GDM1 (cell line): ENCODE measurements around the gene BSPRY.
"Not testable (repeated sequence)": the region's sequence is repeated elsewhere in the genome, so short reads cannot be mapped to it uniquely, and the experiment has no call there.

Source experiments
- DNase-seq: peaks from one replicate; lab custom pipeline; 2025; lab: John Stamatoyannopoulos, UW

BSPRY gene

DNA sequence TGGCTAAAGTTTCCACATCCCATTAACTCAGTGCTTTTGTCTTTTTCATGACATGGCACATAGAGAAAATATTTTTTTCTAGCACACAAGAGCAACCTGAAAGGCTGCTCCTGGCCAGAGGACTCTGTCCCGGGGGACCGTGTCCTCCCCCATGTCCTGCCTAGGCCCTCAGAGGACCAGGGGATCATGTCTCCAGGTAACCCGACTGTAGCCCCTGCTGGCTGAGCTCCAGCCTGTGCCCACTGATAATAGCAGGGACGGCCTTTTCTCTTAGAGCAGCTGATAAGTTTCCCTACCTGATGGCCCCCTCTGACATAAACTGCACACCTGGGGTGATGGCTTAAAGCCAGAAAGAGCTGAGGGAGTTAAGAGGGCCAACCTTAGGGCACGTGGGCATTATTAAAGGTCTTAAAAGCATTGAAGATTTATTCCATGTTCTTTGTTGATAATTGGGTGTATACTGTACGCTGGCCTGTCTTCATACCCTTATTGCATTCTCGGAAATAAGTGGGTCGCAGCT, 21.5 kb downstream of the BSPRY start:
- DNase-seq, result no peak

DNA sequence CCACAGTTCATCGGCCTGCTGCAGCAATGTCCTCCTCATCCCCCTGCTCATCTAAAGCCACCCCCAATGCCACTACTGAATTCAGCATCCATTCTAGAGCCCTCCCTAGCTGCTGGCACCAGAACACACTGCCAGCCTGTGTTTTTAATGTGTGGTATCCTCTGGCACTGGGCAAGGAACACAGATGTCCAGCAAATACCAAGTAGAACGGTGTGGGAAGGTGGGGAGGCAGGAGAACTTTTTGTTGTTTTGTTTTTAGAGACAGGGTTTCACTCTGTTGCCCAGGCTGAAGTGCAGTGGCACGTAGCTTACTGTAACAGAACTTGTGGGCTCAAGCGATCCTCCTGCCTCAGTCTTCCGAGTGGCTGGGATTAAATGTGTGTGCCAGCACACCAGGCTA, 22.7 kb downstream of the BSPRY start:
- DNase-seq, result no peak

DNA sequence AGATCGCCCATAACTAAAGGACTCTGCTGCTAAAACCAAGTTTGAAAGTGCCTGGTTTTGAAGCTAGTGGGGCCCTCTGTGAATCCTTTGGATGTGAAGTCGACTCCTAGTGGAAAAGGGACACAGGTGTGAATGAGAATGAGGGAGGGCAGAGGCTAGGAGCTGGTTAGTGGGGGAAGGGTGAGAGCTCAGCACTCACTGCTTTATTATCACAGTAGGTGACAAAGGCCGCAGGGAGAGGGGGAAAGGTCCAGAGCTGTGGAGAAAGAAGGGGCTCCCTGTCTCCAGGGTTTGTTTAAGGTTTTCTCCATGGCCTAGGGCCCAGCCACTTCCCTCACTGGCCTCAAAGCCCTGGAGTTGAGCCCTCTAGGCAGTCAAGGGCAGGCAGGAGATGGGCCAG, 23.9 kb downstream of the BSPRY start:
- DNase-seq, result no peak

DNA sequence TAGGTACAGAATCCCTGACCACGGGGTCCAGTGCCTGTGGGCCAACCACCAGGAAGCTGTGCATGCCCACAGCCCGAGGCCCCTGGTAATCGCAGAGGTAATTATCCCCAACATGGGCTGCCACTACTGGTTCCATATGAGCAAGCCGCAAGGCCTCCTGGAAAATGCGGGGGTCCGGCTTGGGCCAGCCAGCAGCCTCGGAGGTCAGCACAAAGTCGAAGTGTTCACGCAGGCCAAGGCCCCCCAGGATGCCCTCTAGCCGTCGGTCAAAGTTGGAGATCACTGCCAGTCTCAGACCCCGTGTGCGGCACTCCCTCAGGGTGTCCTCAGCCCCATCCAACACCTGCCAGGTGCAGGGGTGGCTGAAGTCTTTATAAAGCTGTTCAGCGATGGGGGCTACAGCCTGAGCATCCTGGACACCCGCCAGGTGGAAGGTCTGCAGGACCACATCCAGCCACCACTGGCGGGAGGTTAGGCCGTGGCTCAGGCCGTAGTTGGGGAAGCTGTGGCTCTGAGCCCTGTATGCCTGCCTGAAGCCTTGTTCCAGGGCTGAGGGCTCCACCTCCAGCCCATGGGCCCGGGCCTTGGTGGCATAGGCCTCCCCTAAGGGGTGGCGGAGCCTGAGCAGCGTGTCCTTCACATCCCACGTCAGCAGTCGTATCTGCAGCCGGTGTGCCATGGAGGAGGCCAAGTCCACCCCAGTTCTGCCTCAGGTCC, 24.5 kb downstream of the BSPRY start:
- DNase-seq, result no peak

DNA sequence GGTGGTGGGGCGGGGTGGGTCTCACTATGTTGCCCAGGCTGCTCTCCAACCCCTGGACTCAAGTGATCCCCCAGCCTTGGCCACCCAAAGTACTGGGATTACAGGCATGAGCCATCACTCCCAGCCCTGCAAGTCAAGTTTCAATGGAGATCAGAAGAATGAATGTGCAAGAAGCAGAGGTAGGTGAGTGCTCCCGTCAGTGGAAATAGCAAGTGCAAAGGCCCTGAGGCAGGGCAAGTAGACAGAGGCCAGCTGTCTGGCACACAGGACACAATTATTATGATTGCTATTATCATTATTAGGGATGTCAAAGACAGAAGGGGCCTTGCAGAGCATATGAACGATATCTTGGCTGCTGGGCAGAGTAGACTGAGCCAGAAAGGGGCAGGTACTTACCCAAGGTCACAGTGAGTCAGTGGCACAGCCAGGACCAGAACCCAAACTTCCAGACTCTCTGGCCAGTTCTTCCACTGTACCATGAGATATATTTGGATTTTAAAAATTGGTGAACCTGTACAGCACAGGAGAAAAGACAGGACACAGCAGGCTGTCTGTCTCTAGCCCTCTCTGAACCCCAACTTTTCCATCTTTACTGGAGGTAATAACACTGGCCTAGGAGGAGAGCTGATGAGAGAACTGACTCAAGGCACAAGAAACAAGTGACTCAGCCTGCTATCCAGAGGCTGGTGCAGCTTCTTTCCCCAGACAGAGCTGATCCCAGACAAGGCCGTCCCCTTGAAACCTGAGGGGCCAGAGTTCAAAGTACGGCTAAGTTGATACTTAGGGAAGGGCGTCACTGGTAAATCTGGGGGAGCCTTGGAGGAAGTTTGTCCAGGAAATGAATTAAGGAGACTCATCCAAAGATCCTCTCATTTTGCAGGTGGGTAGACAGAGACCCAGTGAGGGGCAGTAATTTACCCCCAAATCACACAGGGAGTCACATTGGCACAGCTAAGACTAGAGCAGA, 26.0 kb downstream of the BSPRY start:
- no peak for DNase-seq

DNA sequence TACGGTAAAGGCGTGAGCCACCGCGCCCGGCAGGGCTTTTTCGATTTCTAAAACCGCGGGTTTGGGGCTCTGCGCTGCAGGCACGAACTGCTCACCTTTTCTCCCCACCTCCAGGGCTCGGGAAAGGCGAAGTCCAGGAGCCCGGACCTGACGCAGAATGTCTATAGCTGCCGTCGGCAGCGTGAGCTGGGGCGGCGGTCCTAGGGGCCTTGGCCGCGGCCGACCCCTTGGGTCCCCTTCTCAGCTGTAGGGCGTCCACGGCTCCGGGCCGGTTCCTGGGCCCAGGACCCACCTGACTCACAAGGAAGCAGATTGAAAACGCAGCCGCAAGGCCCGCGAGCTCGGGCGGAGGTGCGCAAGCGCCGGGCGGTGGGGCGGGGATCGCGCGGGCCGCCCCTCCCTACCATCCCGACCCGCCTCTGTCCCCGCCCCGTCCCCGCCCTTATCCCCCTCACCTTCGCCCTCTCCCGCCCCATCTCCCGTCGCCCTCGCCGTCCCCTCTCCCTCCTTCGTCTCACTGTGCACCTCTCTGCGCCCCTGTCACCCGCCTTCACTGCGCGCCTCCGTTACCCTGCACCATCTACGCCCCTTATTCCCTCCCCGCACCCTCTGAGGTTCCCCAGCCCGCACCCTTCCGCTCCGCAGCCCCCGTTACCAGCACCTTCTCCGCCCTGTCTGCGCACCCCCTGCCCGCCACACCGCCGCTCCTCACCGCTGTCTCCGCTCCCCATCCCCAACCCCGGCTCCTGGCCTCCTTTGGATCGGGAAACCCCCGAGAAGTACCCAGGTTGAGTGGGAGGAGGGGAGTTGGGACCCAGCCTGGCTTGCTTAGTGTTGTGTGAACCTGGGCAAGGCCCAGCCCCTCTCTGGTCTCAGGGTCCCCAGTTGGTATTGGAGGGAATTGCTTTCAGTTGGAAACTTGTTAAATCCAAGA, 27.6 kb downstream of the BSPRY start, which contains the start of gene HDHD3:
Gene HDHD3, minus strand, starts transcription at position 353 of the 934 bp plus-strand sequence. CDS start 2,632 bp downstream, outside the sequence.
- DNase-seq, result peak; percentile 67

DNA sequence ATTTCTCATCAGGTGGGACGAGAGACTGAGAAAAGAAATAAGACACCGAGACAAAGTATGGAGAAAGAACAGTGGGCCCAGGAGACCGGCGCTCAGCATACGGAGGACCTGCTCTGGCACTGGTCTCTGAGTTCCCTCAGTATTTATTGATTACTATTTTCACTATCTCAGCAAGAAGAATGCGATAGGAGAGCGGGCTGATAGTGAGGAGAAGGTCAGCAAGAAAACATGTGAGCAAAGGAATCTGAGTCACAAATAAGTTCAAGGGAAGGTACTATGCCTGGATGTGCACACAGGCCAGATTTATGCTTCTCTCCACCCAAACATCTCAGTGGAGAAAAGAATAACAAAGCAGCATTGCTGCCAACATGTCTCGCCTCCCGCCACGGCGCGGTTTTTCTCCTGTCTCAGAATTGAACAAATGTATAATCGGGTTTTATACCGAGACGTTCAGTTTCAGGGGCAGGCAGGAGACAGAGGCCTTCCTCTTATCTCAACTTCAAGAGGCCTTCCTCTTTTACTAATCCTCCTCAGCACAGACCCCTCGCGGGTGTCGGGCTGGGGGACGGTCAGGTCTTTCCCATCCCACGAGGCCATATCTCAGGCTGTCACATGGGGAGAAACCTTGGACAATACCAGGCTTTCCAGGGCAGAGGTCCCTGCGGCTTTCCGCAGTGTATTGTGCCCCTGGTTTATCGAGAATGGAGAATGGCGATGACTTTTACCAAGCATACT, 29.9 kb downstream of the BSPRY start:
- not testable (repeated sequence) for DNase-seq

DNA sequence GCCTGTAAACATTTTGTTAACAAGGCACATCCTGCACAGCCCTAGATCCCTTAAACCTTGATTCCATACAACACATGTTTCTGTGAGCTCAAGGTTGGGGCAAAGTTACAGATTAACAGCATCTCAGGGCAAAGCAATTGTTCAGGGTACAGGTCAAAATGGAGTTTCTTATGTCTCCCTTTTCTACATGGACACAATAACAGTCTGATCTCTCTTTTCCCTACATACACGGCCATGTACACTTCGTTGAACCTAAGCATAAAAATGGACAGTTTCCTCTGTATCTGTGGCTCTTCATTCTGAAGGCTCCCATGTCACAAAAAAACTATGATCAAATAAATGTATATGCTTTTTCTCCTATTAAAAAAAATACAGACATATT, 30.5 kb downstream of the BSPRY start:
- DNase-seq, result not testable (repeated sequence)

DNA sequence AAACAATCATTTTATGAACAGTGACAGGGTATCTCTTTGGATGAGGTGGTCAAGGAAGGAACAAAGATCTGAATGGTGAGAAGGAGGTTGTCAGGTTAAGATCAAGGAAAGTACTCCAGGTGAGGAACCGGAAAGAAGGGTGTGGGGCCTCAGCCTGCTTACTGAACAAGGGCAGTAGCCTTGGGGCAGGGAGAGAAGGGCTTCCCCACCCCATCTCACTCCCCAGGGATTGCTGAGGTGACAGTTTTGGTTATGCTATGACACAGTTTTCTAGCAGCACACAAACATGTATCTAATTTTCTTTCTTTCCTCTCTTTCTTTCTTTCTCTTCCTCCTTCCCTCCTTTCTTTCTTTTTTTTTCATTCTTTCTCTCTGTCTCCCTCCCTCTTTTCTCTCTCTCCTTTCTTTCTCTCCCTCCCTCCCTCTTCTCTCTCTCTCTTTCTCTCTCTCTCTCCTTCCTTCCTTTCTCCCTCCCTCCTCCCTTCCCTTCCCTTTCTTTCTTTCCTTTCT, 31.6 kb downstream of the BSPRY start:
- no peak for DNase-seq

DNA sequence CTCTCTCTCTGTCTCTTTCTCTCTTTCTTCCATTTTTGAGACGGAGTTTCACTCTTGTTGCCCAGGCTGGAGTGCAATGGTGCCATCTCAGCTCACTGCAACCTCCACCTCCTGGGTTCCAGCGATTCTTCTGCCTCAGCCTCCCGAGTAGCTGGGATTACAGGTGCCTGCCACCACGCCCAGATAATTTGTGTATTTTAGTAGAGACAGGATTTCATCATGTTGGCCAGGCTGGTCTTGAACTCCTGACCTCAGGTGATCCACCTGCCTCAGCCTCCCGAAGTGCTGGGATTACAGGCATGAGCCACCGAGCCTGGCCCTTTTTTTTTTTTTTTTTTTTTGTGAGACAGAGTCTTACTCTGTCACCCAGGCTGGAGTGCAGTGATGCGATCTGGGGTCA, 32.1 kb downstream of the BSPRY start:
- DNase-seq, result not testable (repeated sequence)

DNA sequence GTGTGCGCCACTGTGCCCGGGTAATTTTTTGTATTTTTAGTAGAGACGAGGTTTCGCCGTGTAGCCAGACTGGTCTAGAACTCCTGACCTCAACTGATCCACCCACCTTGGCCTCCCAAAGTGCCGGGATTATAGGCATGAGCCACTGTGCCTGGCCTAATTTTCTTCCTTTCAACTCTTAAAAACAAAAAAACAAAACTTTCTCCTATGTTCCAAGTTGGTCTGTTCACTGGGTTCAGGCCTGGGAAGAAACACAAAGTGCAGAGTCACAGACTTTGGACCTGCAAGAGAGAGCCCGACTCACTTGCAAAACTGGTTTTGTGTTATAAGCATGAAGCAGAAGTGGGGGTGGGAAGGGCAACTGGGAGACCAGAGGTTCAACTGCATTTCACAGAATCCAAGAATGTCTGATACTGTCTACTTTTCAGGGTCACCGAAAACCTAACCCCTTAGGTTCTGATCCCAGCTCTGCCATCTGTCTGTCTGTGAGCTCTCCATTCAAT, 32.6 kb downstream of the BSPRY start:
- DNase-seq, result no peak

DNA sequence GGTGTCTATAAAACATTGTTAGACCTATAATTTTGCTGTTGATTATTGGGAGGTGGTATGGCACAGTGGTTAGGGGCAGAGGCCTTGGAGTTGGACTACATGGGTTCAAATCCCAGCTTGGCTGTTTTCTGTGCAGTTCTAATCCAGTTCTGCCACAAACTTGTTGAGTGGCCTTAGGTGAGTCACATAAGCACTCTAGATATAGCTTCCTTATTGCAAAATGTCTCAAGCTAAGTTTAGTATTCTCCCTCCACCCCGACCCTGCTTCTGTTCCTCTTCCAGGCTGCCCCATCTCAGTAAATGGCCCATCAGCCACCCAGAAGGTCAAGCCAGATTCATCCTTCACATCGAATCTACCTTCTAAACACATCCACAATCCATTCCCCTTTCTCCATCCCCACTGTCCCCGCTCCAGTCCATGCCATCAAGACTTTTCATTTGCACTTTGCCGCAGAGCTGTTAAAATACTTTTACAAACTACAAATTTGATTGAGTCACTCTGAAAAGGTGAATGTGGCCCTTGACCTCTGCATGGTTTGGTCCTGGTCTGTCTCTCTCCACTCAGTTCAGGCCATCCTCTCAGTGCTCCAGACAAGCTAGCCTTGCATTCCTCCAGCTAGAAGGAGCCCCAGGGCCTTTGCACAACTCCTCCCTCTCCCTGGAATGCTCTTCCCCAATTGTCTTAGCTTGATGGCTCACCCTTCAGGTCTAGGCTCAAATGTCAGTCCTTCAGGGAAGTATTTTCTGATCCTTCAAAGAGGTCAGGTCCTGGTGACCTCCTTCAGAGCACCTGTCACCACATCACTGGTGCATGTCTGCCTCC, 37.4 kb downstream of the BSPRY start:
- no peak for DNase-seq

DNA sequence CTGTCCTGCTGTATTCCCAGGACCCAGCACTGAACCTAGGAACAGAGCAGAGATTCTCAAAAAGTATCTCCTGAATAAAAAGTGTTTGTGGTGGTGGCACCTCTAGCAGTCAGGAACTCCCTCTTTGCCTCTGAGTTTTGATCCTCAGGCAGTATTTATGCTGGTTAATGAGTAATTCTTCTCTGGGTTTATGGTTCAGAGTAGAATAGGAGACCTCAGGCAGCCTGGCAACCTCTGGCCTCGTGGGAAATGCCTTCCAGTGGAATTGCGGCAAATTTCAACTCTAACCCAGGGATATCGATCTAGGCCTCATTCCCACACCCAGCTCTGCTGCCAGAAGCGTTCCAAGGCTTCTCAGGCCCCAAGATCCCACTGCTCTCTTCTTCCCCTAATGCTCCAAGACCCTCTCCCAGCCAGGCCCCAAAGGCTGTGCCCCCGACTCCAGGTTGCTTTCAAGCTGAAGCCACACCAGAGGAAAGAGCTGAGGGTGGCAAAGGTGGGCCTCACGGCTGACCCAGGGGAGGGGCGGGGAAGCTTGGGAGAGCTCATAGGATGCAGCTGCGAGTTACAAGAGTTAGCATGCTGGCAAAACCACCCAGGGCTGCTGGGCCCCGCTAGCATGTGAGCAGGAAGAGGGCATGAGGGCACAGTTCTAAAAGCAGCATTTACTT, 38.4 kb downstream of the BSPRY start:
- no peak for DNase-seq

DNA sequence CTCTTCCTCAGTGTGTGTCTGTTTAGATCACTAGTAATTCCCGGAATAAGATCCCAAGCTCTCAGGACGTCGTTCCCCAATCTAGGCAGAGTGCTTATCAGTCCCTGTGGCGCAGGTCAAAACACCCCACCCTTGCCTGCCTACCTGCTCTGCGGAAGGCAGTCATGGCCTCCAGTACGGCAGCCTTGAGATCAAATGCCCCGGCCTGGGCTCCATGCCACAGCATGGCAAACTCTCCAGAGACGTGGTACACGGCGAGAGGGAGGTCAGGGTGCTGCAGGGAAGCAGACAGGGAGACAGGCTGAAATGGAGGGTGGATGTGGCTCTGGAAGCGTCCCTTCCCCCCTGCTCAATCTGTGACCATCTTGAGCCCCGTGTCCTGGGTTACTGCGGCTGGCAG, 39.5 kb downstream of the BSPRY start:
- no peak for DNase-seq

DNA sequence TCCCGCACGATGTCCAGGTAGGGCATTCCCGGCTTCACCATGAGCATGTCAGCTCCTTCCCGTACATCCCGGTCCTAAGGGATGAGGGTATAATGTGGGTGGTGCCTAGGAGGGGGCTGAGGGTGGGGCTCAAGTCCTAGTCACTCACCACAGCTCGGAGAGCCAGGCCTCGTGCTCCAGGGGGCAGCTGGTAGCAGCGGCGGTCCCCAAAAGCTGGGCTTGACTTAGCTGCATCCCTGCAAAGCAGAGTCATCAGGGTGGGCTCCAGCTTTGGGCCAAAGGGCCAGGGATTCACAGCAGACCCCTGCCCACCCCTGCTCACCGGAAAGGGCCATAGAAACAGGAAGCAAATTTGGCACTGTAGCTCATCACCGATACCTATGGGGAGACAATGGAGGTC, 40.1 kb downstream of the BSPRY start:
- no peak for DNase-seq

DNA sequence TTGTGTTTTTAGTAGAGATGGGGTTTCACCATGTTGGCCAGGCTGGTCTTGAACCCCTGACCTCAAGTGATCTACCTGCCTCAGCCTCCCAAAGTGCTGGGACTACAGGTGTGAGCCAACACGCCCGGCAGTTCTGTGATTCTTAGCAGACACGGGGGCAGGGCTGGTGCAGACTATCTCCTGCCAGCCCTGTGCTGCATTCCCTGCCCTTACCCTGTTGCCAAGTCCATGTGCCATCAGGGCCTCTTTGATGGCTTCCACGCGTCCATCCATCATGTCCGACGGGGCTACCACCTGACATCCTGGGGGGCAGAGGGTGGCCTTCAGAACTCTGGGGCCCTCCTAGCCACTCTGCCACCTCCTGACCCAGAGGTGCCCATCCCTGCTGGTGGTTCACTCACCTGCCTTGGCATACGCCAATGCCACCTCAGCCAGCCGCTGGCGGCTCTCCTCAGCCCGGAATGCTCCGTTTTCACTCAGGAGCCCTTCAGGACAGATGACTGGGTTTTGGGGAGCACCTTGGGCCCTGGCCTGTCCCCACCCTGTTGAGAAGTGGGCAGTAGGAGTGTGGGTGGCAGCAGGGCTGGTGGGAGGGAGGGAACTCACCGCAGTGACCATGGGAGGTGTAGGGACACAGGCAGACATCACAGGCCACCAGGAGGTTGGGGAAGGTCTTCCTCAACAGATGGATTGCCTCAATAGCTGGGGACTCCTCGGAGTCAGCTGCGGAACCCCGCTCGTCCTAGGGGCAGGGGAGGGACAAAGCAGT, 41.0 kb downstream of the BSPRY start:
- DNase-seq, result no peak

DNA sequence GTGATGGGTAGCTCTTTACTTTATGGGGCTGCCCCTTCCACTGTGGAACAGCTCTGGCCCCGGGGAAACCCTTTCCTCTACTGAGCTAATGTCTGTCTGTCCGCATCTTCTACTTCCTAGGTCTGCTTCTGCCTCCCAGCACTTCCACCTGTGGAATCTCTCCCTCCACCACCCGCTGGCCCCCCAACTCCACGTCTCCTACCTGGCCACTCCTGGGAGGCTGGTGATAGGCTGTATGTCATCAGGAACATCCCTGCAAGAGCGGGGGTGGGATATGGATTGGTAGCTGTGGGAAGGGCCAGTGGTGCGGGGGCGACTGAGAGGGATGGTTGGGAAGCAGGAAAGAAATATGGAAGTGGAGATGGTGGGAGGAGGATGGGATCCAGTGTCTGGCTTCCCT, 42.6 kb downstream of the BSPRY start:
- no peak for DNase-seq

DNA sequence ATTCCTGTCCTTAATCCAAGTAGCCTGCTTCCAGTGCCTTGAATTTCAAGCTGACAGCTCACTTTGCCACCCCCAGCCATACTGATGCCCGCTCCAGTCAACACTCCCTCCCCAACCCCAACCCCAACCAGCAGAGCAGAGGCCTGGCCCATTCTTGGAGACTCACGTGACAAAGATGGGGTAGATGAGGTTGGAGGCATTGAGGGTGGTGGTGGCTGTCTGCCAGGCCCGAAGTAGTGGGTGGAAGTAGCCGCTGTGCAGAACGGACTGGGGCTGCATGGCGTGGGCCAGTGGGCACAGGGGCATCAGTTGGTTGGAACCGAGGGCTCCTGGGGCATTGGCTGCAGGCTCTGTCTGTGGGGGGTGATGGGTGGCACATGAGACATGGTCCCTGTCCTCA, 43.9 kb downstream of the BSPRY start:
- DNase-seq, result no peak
